ENCODE results near the gene TMEM132C.

Gene TMEM132C

GRCh38 chr12:128290938-128291337 lies 24.0 kb downstream of the TMEM132C start:
- DNase-seq, result no peak

DNA sequence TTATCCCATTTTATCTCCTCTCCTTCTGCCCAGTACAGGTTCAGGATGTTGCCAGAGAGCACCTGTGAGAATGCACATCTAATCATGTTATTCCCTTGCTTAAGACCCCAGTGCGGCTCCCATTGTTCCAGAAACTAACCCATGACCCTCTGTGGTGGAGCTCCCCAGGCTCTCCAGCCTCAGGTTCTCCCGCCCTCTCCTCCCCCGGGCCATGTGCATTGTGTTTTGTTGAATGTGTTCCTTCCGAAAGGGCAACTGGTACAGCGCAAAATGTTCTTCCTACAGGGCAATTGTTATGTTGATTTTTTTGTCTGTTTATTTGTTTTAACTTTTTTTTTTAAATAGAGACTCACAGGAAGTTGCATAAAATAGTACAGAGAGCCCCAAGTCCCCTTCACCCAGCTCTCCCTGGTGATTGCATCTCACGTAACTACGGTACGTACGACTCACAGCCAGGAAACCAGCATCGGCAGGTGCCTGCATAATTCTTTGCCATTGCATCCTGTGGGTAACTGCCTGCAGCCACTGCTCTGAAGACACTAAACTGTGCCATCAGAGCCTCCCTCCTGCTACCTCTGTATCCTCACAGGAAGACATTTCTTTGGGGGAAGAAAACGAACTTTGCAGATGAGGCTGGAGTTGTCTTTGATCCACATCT lies 31.2 kb downstream of the TMEM132C start:
- no peak for DNase-seq

DNA sequence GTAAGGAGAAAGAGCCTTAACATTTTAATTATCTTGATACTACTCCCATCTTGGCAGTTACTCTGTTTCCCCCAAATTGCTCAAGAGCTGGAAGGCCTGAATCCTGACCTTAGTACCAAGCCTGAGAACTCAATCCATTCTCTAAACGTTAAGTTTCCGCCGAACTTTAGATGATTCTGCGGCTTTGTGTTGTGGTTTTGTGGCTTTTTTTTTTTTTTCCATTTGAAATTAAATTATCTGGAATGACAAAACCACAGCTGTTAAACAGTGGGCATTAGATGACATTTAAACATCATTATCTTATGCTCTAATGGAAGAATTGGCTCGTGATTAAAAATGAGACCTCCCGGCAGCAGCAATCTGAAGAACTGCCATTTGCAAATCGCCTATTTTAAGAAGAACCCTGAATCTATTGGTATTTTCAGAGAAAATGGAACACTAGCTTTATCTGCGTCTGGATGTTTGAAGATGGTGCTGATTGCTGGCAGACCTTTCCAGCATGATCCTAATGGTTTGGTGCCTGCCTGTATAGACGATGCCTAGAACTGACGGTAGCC lies 38.4 kb downstream of the TMEM132C start:
- no peak for DNase-seq

DNA sequence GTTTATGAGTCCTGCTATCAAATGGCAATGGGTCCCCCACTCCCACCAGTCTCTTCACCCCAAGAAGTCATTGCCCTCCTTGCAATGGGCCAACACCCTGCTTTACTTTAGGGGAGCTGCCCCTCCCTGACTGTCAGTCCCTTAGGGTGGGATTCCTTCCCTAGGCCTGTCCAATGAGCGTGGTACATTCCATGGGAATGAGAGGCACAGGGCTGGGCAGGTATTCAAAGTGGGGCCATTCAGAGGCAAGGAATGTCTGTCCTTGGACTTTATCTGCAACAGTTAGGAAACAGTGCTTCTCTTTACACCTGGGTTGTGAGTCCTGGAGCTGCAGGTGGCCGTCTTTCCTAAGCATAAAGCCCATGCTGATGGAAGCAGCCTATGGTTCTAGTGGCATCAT lies 40.8 kb downstream of the TMEM132C start:
- DNase-seq, result no peak

DNA sequence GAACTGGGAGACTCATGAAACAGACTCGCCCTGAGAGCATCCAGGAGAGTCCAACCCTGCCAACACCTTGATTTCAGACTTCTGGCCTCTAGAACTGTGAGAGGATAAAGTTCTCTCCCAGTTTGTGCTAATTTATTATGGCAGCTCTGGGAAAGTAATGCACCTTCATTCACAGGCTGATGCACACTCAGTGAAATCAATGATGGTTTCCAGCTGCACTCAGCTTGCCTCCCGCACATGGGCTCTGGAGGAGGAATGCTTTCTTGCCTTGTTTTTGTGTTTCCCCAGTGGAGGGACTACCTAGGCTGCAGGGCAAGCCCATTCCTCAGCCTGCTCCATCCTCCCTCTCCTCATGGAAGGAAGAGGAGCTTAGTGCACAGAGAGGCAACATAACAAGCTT lies 45.7 kb downstream of the TMEM132C start:
- no peak for DNase-seq

GRCh38 chr12:128313931-128314330 lies 47.0 kb downstream of the TMEM132C start:
- no peak for DNase-seq

DNA sequence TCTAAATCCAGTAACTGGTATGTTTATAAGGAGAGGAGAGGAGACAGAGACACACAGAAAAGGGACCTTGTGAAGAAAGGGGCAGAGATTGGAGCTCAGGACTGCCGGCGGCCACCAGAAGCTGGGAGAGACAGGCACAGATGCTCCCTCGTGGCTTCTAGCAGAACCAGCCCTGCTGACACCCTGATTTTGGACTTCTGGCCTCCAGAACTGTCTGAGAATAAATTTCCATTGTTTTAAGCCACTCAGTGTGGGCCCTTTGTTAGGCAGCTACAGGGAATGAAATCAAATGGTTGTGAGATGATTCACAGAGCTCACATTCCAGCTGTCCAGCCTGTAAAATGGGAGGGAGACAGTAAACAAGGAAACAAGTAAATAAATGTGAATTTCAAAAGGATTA lies 47.6 kb downstream of the TMEM132C start:
- no peak for DNase-seq

DNA sequence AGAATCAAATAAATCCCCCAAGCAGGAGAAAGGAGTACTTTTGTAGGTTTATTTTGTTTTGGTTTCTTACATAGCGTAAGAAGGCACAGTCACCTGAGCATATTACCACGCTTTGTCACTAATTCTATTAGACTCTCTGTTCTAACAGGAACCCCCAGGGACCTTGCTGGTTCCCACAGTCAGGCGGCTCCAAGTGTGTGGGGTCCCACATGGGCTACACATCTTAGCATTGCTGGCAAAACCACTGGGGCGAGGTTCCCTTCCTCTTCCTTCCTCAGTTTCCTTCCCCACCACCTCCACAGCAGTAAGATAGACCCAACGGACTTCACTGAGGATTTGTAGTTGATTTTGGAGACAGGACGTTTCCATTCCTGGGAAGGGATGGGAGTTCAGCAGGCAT lies 49.1 kb downstream of the TMEM132C start:
- peak; percentile 48 for DNase-seq

DNA sequence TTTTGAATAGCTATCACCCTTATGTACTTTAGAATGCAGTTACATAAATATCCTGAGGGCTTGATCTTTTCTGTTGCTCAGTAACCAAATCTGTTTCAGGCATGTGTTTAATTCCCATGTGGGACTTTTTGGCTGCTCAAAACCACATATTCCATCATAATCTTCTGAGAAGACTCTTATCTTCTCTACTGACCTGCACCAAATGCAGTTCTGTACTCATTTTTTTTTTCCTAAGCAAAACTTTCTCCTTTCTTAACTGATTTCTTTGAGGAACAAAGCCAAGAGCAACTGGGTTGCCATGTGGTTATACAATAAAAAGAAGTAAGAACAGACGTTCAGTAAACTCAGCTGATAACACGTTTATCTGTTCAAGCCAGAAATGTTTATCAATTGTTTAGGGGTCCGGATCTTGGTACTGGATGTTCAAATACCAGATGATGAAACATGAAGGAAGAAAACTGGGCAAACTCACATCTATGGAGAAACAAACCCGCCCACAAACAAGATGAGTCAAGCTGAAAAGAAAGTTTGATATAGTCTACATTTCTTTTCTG lies 50.1 kb downstream of the TMEM132C start:
- DNase-seq, result no peak

- peak; percentile 97 for DNase-seq
Observed at GRCh38 chr12:128318341-128318740, 51.4 kb downstream of the TMEM132C start.

DNA sequence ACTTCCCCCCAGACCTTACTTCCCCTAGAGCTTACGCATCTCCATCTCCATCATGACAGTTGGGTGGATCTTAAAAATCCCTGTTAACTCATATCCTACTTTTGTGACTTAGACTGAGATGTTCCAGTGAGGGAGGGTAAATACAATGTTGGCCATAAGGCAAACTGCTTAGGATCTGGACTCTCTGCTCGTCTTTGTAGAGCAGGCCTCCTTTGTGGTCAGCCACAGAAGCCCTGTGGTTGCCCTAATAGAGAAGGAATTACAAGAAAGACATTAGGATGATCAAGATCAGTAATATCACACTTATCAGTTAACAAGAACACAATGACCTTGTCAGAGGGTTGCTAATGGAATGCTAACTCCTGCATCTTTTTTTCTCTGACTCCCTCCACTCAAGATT lies 52.0 kb downstream of the TMEM132C start:
- DNase-seq, result no peak

GRCh38 chr12:128322341-128322740 lies 55.4 kb downstream of the TMEM132C start:
- no peak for DNase-seq

DNA sequence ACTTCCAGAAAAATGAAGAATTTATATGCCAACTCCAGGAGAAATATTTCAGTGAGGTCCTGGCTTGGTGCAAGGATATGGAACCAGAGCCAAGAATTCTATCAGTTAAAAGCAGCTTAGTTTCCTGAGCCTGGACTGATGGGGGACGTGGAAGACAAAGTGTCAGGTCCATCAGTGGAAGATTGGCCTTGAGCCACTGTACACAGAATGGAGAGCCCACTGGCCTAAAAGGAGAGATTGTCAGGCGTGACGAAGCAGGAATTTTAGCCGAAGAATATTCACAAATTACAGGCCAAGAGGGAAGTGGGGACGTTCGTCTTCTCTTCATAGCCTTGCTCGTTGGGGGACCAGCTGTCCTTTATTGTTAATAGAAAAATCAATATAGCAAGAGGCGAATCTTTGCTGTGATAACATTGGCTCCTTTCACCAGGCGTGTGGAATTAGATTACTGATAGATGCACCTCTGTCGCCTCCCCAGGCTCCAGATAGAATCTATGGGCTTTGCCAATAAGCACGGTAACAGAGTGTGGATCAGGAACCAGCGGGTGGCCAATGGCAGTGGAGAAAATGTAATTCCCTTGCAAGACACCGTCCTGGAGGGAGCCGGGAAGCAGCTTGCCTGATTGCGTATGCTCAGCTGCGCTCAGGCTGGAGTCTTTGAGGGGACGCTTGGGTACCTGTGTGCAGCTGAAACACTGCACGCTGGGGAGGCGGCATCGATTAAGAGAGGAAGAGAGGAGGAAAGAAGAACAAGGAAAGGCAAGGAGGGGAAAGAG lies 56.4 kb downstream of the TMEM132C start:
- no peak for DNase-seq

- DNase-seq, result no peak
Observed at GRCh38 chr12:128325646-128326045, 58.7 kb downstream of the TMEM132C start.

- no peak for DNase-seq
Observed at GRCh38 chr12:128326406-128326805, 59.4 kb downstream of the TMEM132C start.

DNA sequence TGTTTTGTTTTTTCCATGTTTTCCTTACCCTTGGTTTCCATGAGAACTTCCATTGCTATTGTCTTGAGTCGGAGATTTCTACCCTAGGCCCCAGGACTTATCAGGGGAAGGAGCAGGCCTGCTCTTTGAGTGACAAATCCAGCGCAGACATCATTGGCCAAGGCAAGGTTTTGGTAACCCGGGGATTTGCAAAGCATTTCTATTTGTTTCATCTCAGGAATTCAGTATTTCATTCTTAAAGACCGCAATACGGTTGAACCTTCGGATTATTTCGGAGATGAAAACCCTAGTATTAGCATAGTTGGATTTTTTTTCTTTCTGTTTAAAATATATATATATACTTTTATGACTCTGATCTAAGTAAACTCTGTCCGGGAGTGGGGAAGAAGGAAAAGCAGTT lies 62.0 kb downstream of the TMEM132C start:
- no peak for DNase-seq

DNA sequence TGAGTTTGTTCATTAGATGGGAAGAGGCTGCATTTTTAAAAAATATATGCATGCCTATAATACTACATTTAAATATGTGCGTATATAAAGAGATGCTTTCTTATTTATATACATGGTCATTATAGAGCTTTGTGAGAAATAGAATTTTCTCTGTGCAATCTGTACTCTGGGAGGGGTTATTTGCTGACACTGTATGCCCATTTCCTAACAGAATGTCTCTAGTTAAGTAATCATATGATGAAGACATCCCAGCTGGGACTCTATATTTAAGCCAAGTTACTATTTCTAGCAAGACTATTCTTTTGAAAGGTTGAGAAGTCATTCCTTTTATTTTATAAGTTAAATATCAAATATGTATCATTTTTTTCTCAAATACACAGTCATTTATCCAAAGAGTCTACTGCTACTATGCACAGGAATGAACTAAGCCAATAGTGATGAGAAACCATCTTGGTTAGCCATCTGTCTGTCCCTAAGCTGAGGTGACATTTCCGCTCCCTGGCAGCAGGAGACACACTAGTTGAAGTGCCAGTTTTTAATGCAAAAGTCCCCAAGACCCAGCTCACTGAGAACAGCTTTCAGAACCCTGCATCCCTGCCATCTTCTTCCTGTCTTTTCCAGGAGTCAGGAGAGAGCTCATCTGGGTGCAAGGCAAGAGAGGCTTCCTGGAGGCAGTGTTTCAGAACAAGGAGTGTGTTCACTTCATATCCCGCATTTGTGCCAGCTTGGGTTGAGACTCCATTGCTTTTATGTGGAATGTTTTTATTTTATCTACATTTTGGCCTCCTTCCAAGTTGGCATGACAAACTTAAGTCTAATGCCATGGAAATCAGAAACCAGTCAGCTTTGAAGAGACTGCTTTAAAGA lies 69.5 kb downstream of the TMEM132C start:
- DNase-seq, result no peak

GRCh38 chr12:128337071-128337345 lies 70.0 kb downstream of the TMEM132C start:
- DNase-seq, result no peak

DNA sequence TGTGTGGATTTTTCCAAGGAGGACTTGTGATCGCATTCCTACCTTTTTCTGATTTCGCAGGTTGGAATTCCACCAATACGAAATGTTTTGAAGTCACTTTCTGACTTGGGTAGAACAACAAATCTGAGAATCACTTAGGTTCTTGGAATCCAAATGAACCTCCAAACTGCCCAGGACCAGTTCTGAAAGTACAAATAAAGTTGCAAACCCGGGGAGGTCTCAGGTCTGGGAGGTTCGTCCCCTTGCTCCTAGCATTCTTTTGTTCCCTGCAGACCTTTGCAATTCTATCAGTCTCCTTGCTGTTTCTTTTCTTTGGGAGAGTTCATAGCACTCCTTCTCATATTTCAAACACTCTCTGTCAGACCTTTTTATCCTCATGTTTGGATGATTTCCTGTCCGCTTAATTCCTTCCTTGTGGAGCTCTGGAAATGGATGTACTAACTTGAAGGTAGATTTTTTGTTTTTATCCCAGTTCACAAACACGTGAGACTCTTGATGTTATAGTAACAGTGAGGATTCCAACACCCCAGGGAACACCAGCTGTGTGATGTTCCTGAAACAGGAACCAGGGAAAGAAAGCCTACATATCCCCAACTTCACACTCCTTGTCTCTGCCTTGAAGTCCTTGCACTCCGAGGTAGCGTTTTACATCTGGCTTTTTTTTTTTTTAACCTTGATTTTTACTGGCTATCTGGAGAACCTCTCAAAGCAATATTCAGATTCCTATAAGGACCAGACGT lies 70.6 kb downstream of the TMEM132C start:
- no peak for DNase-seq

- DNase-seq, result no peak
Observed at GRCh38 chr12:128338386-128339125, 71.6 kb downstream of the TMEM132C start.

DNA sequence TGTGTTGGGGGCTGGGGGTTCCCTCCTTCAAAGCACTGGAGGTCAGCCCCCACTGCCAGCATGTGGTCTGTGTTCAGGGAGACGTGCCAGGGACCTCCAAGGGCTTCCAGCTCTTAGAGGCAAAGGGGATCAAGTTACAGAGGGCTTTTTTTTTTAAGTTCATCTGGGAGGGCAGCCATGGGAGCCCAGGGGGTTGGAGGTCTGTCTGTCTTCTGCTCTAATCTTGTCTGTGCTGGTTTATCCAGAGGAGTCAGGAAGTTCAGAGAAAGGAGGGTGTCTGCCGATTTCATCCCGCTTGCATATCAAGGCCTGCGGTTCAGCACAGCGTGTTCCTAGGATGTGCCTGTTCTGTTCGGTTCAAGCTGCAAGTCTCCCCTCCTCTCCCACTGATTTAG lies 72.2 kb downstream of the TMEM132C start:
- DNase-seq, result no peak

DNA sequence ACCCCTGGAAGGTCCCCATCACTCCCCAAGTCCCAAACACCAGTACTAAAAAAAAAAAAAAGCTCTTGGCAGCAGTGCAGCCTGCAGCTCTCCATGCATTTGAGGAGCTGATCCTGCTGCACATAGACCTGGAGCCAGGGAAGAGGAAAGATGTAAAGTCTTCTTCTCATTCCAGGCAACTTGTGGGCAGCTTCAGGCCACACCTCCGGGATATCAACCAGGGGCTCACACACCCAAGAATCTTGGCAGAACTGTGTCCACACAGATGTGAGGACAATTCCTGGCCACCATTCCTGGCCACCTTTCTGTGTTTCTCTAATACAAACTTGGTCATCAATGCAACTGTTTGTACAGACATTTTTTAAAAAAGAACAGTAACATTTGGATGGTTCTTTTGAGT lies 72.7 kb downstream of the TMEM132C start:
- DNase-seq, result no peak

Data from NCI-H526 treated with DMSO at 0.1 percent for 48 hours (cell line).